ENCODE measurements around the gene CCDC85A. TPM values are rescaled to one million over a fixed set of nuclear protein-coding genes. Genes with fewer than 3 reads are reported as not detected.

The CCDC85A gene
- total and polyA plus RNA-seq, 8 donors, result 0.20 to 0.62 (median 0.31) TPM

- Histone ChIP-seq H3K4me3 (no peak overlapping the region), H3K27ac (no peak overlapping the region), H3K36me3 (no peaks in the 10 kb centered on the region), H3K9me3 (no peaks in the 10 kb centered on the region), H3K27me3 (no peaks in the 10 kb centered on the region), H3K4me1 (no peaks in the 10 kb centered on the region)
- intact Hi-C loops (cut with DNase I), result no loop called here
- DNase-seq (no peak), FAIRE-seq (no peak), ATAC-seq (no peak)
- WGBS, 2 donors, result 58 to 59% methylated on average over 3 of the region's 3 CpGs
- no peak for TF ChIP-seq CTCF (IDR thresholded peaks at IDR 0.05)
These were observed 38.7 kb downstream of the CCDC85A start for GRCh38 chr2:56222481-56222880.

- 81 to 84% methylated on average over 1 of the region's 1 CpG for WGBS, 2 donors
- Histone ChIP-seq H3K36me3 (no peaks in the 10 kb centered on the region), H3K4me3 (no peak overlapping the region), H3K27ac (no peak overlapping the region), H3K9me3 (no peaks in the 10 kb centered on the region), H3K4me1 (no peaks in the 10 kb centered on the region), H3K27me3 (no peaks in the 10 kb centered on the region)
- no peak for DNase-seq
- TF ChIP-seq CTCF (IDR thresholded peaks at IDR 0.05), result no peak
- no peak for ATAC-seq
- no peak for FAIRE-seq
- intact Hi-C loops (cut with DNase I), result no loop called here
These were observed 40.5 kb downstream of the CCDC85A start for GRCh38 chr2:56224316-56224715.

- ATAC-seq, result no peak
- no peak overlapping the region for H3K4me3 ChIP-seq
- no peak for DNase-seq
- 56 to 78% methylated on average over 1 of the region's 1 CpG for WGBS, 2 donors
- H3K4me1 ChIP-seq, result no peaks in the 10 kb centered on the region
- no peak for FAIRE-seq
- H3K27me3 ChIP-seq, result no peaks in the 10 kb centered on the region
- TF ChIP-seq CTCF (IDR thresholded peaks at IDR 0.05), result no peak
- H3K27ac ChIP-seq, result no peak overlapping the region
- no peaks in the 10 kb centered on the region for H3K9me3 ChIP-seq
- no peaks in the 10 kb centered on the region for H3K36me3 ChIP-seq
- intact Hi-C loops (cut with DNase I), result no loop called here
These were observed 44.0 kb downstream of the CCDC85A start for GRCh38 chr2:56227811-56228210.

- intact Hi-C loops (cut with DNase I), result no loop called here
- no peak overlapping the region for H3K27ac ChIP-seq
- no peaks in the 10 kb centered on the region for H3K36me3 ChIP-seq
- ATAC-seq, result no peak
- no peak for FAIRE-seq
- no peak for TF ChIP-seq CTCF (IDR thresholded peaks at IDR 0.05)
- no peaks in the 10 kb centered on the region for H3K27me3 ChIP-seq
- no peak overlapping the region for H3K4me3 ChIP-seq
- WGBS, 2 donors, result 60 to 67% methylated on average over 6 of the region's 6 CpGs
- no peaks in the 10 kb centered on the region for H3K9me3 ChIP-seq
- DNase-seq, result no peak
- no peaks in the 10 kb centered on the region for H3K4me1 ChIP-seq
These were observed 45.7 kb downstream of the CCDC85A start for GRCh38 chr2:56229397-56230060.

GRCh38 chr2:56230156-56230555, 46.4 kb downstream of the CCDC85A start:
- DNase-seq (no peak), ATAC-seq (no peak), FAIRE-seq (no peak)
- no peaks in the 10 kb centered on the region for H3K27me3 ChIP-seq
- H3K9me3 ChIP-seq, result no peaks in the 10 kb centered on the region
- no peak overlapping the region for H3K27ac ChIP-seq
- no peak overlapping the region for H3K4me3 ChIP-seq
- no peak for TF ChIP-seq CTCF (IDR thresholded peaks at IDR 0.05)
- 63 to 76% methylated on average over 2 of the region's 2 CpGs for WGBS, 2 donors
- H3K4me1 ChIP-seq, result no peaks in the 10 kb centered on the region
- intact Hi-C loops (cut with DNase I), result no loop called here
- no peaks in the 10 kb centered on the region for H3K36me3 ChIP-seq
